Sigmoid colon (tissue), 7 donors: ENCODE data around the gene DAGLB. TPM values are rescaled to one million over a fixed set of nuclear protein-coding genes. Genes with fewer than 3 reads are reported as not detected.

Experiments
- DNase-seq: peaks from one replicate; pipeline ENCODE4 v3.0.0-alpha.2; 2019
- H3K27ac ChIP-seq, 4 donors: fragments of 200-600 bp; sonication (generic); one replicate each; pipeline ENCODE4 v1.5.1; 2016 to 2019; ENCODE audit warnings: mild to moderate bottlenecking in 1 of 4
- H3K27me3 ChIP-seq, 3 donors: fragments of 200-600 bp; sonication (generic); one replicate each; pipeline ENCODE4 v1.5.1; 2019; ENCODE audit warnings: mild to moderate bottlenecking in 1 of 3
- H3K36me3 ChIP-seq, 4 donors: fragments of 200-600 bp; sonication (generic); one replicate each; pipeline ENCODE4 v1.5.1; 2016 to 2019
- H3K4me1 ChIP-seq, 4 donors: fragments of 200-600 bp; sonication (generic); one replicate each; pipeline ENCODE4 v1.5.1; 2017 to 2019
- H3K4me3 ChIP-seq, 4 donors: fragments of 200-600 bp; sonication (generic); one replicate each; pipeline ENCODE4 v1.5.1; 2017 to 2019; ENCODE audit warnings: mild to moderate bottlenecking in 2 of 4, moderate library complexity in 1 of 4
- H3K9me3 ChIP-seq, 4 donors: fragments of 200-600 bp in 3 of 4; sonication (generic) in 3 of 4; one replicate each; pipeline versions ENCODE4 v1.5.1 to v1.6.1; 2013 to 2019
- EP300 ChIP-seq, 4 donors: sonication (generic); formaldehyde crosslinking; IDR thresholded peaks; one replicate each; pipeline ENCODE4 v1.6.1; 2017; ENCODE audit warnings: antibody characterized with exemption in 4 of 4
- POLR2A ChIP-seq, 2 donors: fragments of 450-650 bp; IDR thresholded peaks; one replicate each; pipeline ENCODE4 v1.6.1; 2016; ENCODE audit warnings: antibody characterized with exemption in 2 of 2, mild to moderate bottlenecking in 2 of 2, moderate library complexity in 2 of 2
- POLR2AphosphoS5 ChIP-seq, 4 donors: sonication (generic); formaldehyde crosslinking; IDR thresholded peaks; one replicate each; pipeline ENCODE4 v1.6.1; 2017; ENCODE audit warnings: antibody characterized with exemption in 4 of 4
- WGBS, 2 donors: extraction: QIAGEN DNeasy Blood & Tissue Kit; methylation state at CpG; one replicate each; pipeline ENCODE4 v1.1.7; 2013; 5-methylcytosine and 5-hydroxymethylcytosine counted together
- intact Hi-C: fragments of 100-400 bp; cut with DNase I; formaldehyde crosslinking; loops from one replicate; pipeline ENCODE4 v1.15.1; 2023
- polyA plus RNA-seq, 3 donors: library from polyadenylated mRNA; stranded (reverse); fragments of 200-250 nt; gene quantifications; one replicate each; pipeline ENCODE4 v1.2.3, GENCODE V29; 2013
- total RNA-seq, 4 donors: library from RNA; depleted of rRNA; stranded (reverse); fragments of >200 nt; gene quantifications; one replicate each; pipeline ENCODE4 v1.1.0, GENCODE V29; 2016
- TF ChIP-seq, protein P1 (sequence below), 4 experiments: fragments of 450-650 bp in 3 of 4; fragments of 200-600 bp in 1 of 4; IDR thresholded peaks; one replicate each; pipeline ENCODE4 v1.5.1; 2016 to 2019; ENCODE audit warnings: antibody characterized with exemption in 4 of 4, mild to moderate bottlenecking in 3 of 4, moderate library complexity in 2 of 4
- donor health status: healthy with polysubstance abuse.
- donor health status: Bipolar disorder and iron deficiency.
- donor health status: healthy.

DAGLB gene
- total and polyA plus RNA-seq, 7 donors: 3.0 to 11.7 (median 7.7) TPM

DNA sequence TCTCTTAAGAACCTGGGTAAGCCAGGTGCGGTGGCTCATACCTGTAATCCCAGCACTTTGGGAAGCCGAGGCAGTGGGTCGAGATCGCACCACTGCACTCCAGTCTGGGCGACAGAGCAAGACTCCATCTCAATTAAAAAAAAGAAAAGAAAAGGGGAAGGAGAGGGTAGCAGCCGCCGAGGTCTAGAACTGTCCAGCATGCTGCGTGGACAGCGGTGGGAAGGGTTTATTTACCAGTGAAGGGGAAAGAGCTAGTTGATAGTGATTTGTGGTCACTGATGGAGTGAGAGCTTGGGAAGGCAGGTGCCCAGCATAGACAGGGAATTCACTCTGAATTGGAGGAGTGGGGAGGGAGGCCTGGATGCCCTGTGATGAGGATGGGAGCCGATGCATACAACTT, 43.4 kb upstream of the DAGLB start:
- no peak for TF ChIP-seq EP300 (IDR thresholded peaks at IDR 0.05)
- no peak for TF ChIP-seq POLR2A (IDR thresholded peaks at IDR 0.05)
- TF ChIP-seq POLR2AphosphoS5 (IDR thresholded peaks at IDR 0.05): no peak
- TF ChIP-seq, protein P1, sequence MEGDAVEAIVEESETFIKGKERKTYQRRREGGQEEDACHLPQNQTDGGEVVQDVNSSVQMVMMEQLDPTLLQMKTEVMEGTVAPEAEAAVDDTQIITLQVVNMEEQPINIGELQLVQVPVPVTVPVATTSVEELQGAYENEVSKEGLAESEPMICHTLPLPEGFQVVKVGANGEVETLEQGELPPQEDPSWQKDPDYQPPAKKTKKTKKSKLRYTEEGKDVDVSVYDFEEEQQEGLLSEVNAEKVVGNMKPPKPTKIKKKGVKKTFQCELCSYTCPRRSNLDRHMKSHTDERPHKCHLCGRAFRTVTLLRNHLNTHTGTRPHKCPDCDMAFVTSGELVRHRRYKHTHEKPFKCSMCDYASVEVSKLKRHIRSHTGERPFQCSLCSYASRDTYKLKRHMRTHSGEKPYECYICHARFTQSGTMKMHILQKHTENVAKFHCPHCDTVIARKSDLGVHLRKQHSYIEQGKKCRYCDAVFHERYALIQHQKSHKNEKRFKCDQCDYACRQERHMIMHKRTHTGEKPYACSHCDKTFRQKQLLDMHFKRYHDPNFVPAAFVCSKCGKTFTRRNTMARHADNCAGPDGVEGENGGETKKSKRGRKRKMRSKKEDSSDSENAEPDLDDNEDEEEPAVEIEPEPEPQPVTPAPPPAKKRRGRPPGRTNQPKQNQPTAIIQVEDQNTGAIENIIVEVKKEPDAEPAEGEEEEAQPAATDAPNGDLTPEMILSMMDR (IDR thresholded peaks at IDR 0.05): no peak
- Histone ChIP-seq H3K36me3 (no peaks in the 10 kb centered on the region), H3K4me1 (no peaks in the 10 kb centered on the region), H3K9me3 (peaks cover 0 to 2% (median 0%) of the 10 kb centered on the region in 4 donors), H3K27ac (no peak overlapping the region), H3K27me3 (no peaks in the 10 kb centered on the region), H3K4me3 (no peak overlapping the region)
- intact Hi-C loops: no loop called here
- DNase-seq: no peak
- 86 to 91% methylated on average over 10 of the region's 10 CpGs for WGBS, 2 donors

DNA sequence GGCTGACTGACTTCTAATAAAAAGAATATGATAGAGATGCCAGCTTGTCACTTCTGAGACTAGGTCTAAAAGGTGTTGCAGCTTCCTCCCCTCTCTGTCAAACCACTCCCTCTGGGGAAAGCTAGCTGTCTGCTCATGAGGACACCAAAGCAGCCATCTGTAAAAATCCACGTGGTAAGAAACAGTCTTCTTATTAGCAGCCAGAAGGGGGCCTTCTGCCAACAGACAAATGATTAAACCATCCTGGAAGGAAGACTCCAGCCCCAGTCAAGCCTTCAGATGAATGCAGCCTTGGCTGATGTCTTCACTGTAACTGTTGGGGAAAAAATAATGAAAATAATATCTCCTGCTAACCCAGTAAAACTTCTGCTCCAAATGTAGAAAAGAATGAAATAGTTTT, 41.9 kb upstream of the DAGLB start:
- Histone ChIP-seq H3K27ac (no peak overlapping the region), H3K9me3 (peaks cover 0 to 2% (median 0%) of the 10 kb centered on the region in 4 donors), H3K4me3 (no peak overlapping the region), H3K36me3 (no peaks in the 10 kb centered on the region), H3K4me1 (peaks cover 0 to 3% (median under 1%) of the 10 kb centered on the region in 4 donors), H3K27me3 (no peaks in the 10 kb centered on the region)
- DNase-seq: no peak
- 21 to 33% methylated on average over 1 of the region's 1 CpG for WGBS, 2 donors
- TF ChIP-seq POLR2A (IDR thresholded peaks at IDR 0.05) (no peak), EP300 (IDR thresholded peaks at IDR 0.05) (no peak), POLR2AphosphoS5 (IDR thresholded peaks at IDR 0.05) (no peak)
- TF ChIP-seq, protein P1 (IDR thresholded peaks at IDR 0.05): no peak
- intact Hi-C loops: no loop called here

DNA sequence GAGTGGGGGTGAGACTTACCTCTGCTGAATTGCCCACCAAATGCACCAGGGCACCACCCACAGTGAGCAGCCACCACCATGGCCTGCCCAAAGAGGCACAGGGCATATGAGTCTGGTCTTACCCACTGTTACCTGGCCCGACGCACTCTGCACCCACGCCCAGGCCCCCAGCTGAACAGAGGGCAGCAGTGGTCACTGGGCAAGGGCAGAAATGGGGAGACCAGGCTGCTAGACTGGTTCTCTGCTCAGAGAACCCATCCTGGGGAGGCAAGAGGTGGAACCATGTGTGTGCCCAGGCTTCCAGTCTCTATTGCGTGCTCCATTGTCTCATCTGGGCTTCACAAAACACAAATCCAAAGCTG, 39.4 kb upstream of the DAGLB start:
- Histone ChIP-seq H3K4me1 (peaks cover 0 to 18% (median 14%) of the 10 kb centered on the region in 4 donors), H3K9me3 (peaks cover 0 to 2% (median 0%) of the 10 kb centered on the region in 4 donors), H3K36me3 (no peaks in the 10 kb centered on the region), H3K27me3 (no peaks in the 10 kb centered on the region), H3K4me3 (no peak overlapping the region), H3K27ac (no peak overlapping the region)
- TF ChIP-seq EP300 (IDR thresholded peaks at IDR 0.05): no peak
- TF ChIP-seq, protein P1 (IDR thresholded peaks at IDR 0.05): no peak
- no peak for TF ChIP-seq POLR2A (IDR thresholded peaks at IDR 0.05)
- no peak for TF ChIP-seq POLR2AphosphoS5 (IDR thresholded peaks at IDR 0.05)
- no peak for DNase-seq
- WGBS, 2 donors: 96% methylated on average over 4 of the region's 4 CpGs
- intact Hi-C loops: no loop called here

DNA sequence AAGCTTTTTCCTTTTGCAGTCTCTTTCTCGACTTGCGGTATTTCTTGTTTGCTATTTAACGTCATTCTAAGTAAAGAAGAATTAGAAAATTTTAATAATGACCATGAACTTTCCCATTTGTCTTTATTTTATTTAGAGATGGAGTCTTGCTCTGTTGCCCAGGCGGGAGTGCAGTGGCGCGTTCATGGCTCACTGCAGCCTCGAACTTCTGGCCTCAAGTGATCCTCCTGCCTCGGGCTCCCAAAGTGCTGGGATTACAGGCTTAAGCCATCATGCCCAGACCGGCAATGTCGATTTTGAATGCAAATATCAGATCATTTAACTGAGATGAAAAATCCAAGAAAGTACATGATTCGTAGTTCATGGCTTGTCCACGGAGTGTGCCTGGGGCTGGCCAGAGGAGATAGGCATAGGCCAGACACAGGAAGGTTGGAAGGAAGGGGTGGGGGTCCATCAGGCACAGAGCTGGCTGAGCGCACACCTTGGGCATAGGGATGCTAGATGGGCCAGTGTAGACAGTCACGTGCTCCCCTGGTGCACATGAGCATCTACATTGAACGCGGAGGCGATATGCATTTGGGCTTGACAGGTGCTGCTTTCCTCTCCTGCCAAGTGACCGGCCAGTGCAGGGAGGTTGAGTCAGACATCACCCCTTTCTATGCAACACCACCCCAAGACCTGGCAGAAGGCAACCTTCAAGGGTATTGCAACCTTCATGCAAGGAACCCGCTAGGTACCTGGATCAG, 38.9 kb upstream of the DAGLB start:
- Histone ChIP-seq H3K4me1 (peaks cover 0 to 23% (median 19%) of the 10 kb centered on the region in 4 donors), H3K27ac (no peak overlapping the region), H3K27me3 (no peaks in the 10 kb centered on the region), H3K9me3 (peaks cover 0 to 2% (median 0%) of the 10 kb centered on the region in 4 donors), H3K36me3 (no peaks in the 10 kb centered on the region), H3K4me3 (no peak overlapping the region)
- no peak for TF ChIP-seq POLR2A (IDR thresholded peaks at IDR 0.05)
- no peak for TF ChIP-seq EP300 (IDR thresholded peaks at IDR 0.05)
- no peak for TF ChIP-seq POLR2AphosphoS5 (IDR thresholded peaks at IDR 0.05)
- TF ChIP-seq, protein P1 (IDR thresholded peaks at IDR 0.05): no peak
- intact Hi-C loops: no loop called here
- WGBS, 2 donors: 96 to 97% methylated on average over 19 of the region's 19 CpGs
- DNase-seq: no peak
